NCI-H345 treated with DMSO at 0.1 percent for 48 hours (cell line): Measurements from ENCODE around the gene SIN3A.
"Not testable (repeated sequence)": the region's sequence is repeated elsewhere in the genome, so short reads cannot be mapped to it uniquely, and the experiment has no call there.

Experiments used
- DNase-seq: peaks from one replicate; lab custom pipeline; 2025; ENCODE audit not compliant: unreplicated experiment; lab: John Stamatoyannopoulos, UW

SIN3A gene

GRCh38 chr15:75450307-75451201 is 936 bp downstream of the SIN3A start:
- peak; percentile 90 for DNase-seq

DNA sequence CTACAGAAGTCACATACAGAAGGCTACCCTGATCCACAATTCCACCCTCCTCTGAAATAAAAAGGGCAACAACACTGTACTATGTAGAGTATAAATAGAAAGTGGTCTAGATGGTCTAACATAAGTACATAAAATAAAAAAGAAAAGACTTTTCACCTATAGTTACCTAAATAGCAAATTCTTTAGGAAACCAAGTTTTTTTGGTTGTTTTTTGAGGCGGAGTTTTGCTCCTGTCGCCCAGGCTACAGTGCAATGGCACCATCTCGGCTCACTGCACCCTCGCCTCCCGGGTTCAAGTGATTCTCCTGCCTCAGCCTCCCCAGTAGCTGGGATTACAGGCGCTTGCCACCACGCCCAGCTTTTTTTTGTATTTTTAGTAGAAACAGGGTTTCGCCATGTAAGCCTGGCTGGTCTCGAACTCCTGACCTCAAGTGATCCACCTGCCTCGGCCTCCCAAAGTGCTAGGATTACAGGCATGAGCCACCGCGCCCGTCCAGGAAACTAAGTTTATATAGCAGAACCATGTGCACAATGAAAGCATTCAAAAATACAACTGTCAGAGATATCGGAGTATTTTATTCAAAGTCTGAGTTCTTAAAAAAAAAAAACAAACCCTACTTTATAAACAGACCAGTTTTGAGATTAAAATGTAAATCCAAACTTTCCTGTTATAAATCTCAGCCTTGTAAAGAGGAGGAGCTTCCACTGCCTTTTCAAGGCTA is 1.7 kb downstream of the SIN3A start:
- DNase-seq, result no peak

- DNase-seq, result not testable (repeated sequence)
Observed at GRCh38 chr15:75448171-75448570, 3.3 kb downstream of the SIN3A start.

GRCh38 chr15:75446151-75446550 is 5.3 kb downstream of the SIN3A start:
- DNase-seq, result no peak

DNA sequence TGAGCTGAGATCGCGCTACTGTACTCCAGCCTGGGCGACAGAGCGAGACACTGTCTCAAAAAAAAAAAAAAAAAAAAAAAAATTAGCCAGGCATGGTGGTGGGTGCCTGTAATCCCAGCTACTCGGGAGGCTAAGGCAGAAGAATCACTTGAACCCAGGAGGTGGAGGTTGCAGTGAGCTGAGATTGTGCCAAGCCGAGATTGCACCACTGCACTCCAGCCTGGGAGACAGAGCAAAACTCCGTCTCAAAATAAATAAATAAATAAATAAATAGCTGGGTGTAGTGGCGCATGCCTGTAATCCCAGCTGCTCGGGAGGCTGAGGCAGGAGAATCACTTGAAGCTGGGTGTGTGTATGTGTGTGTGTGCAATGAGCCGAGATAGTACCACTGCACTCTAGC is 6.2 kb downstream of the SIN3A start:
- not testable (repeated sequence) for DNase-seq

DNA sequence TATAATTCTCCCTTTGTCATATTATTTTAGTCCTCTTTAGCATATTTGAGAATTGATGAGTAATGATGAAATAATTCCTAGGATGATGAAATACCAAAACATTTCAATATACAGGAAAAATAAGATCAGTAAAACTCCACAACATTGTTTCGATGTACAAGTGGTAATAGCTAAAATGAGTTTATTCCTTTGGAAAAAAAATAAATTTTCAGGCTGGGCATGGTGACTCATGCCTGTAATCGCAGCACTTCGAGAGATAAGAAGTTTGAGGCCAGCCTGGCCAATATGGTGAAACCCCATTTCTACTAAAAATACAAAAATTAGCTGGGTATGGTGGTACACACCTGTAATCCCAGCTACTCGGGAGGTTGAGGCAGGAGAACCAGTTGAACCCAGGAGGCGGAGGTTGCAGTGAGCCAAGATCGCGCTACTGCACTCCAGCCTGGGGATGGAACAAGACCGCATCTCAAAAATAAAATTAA is 7.5 kb downstream of the SIN3A start:
- not testable (repeated sequence) for DNase-seq

DNA sequence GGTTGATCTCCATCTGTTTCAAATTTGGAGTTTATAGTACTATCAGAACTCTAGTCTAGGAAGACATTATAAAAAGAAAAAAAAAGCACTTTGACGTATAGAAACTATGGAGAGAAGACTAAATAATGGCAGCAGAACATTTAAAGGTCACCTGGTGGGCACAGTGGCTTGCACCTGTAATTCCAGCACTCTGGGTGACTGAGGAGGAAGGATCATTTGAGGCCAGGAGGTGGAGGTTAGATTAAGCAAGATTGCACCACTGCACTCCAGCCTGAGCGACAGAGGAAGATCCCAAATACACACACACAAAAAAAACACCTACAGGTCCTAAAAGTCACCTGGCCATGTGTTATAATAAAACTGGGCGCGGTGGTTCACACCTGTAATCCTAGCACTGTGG is 13.8 kb downstream of the SIN3A start:
- DNase-seq, result no peak

- no peak for DNase-seq
Observed at GRCh38 chr15:75436881-75437280, 14.6 kb downstream of the SIN3A start.

GRCh38 chr15:75431682-75432081 is 19.8 kb downstream of the SIN3A start:
- no peak for DNase-seq

DNA sequence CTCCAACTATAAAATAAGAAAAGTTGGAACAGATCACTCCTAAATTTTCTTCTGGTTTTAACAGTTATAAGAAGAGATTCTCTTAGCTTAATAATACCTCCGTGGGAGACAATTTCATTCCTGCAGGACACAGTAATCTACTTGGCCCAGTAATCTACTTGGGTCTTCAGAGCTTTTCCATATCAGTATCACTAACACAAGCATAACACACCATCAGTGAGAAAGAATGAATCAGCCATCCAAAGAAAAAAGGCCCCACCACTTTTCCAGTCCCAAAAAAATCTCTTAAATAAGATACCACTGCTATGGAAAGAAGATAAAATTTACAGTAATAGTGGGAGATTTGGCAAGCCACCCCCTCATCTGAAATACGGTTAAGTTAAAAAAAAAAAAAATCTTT is 20.2 kb downstream of the SIN3A start:
- DNase-seq, result no peak

- no peak for DNase-seq
Observed at GRCh38 chr15:75430259-75430658, 21.2 kb downstream of the SIN3A start.

- DNase-seq, result no peak
Observed at GRCh38 chr15:75428152-75428551, 23.3 kb downstream of the SIN3A start.

DNA sequence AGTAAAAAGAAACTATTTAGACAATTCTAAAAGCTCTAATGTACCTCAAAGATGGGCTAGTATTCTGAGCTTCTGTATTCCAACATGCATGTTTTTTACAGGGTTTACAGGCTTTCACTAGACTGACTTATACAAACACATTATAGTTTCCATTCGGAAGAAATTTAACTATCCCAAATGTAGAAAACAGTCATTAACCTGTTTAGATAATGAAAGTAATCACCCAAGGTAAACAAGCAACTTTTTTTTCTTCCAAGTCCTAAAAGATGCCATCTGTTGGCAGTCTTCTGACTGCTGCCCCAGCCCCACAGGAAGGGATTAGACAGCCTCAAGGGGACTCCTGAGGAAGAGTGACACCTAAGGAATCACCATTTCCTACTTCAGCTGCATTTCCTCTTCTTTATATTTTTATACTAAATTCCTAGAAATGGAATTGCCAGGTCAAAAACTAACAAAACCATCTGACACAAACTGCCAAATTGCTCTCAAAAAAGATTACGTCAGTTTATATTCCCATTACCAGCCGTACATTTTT is 25.5 kb downstream of the SIN3A start:
- no peak for DNase-seq

GRCh38 chr15:75422554-75422953 is 28.9 kb downstream of the SIN3A start:
- no peak for DNase-seq

- DNase-seq, result no peak
Observed at GRCh38 chr15:75420698-75421097, 30.8 kb downstream of the SIN3A start.

DNA sequence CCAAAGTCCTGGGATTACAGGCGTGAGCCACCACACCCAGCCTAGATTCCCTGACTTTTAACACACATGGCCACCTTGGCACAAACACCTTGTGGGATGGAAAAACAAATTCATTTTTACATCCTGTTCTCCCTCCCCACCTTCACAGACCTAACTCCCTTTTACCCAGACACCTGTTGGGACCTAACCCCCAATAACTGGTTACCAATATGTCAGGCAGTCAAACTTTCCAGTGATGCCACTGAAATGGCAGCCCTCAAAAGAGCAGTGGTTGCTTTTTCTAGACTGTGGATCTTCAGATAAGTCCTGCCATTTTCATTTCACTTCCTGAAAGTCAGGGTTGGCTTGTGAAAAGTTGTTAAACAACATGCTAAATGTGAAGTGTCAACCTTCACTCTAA is 34.9 kb downstream of the SIN3A start:
- DNase-seq, result no peak

DNA sequence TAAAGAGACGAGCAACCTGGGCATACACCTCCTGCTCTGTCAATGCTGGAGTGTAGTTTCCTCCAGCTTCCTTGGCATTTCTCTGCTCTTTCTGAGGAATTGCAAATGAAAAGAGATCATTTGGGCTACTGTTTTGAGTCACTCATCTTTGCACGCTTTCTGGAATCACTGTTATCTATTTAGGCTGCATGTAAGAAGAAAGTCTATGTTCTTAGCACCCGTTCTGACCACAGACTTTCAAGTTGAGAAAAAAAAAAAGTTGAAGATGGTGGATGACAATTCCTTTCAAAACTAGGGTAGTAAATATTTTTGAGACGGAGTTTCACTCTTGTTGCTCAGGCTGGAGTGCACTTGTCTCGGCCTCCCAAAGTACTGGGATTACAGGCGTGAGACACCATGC is 41.3 kb downstream of the SIN3A start:
- DNase-seq, result no peak

DNA sequence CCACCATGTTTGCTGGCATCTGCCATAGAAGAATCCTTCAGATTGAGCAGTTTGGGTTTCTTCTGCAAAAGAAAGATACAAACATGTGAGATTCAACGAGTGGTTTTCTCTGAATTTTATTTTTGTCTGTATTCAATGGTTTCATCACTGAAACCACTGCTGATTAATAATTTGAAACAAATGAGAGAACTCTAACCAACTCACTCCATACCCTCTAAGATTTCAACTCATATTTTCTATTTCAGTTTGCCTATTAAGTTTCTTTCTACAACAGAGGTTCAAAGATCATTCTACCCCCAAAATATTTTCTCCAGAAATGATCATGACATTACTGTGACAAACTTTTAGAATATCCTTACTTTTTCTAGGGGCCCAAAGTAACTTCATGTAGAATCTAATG is 44.4 kb downstream of the SIN3A start:
- DNase-seq, result no peak

GRCh38 chr15:75403892-75404291 is 47.6 kb downstream of the SIN3A start:
- DNase-seq, result no peak

- no peak for DNase-seq
Observed at GRCh38 chr15:75397494-75397893, 54.0 kb downstream of the SIN3A start.

DNA sequence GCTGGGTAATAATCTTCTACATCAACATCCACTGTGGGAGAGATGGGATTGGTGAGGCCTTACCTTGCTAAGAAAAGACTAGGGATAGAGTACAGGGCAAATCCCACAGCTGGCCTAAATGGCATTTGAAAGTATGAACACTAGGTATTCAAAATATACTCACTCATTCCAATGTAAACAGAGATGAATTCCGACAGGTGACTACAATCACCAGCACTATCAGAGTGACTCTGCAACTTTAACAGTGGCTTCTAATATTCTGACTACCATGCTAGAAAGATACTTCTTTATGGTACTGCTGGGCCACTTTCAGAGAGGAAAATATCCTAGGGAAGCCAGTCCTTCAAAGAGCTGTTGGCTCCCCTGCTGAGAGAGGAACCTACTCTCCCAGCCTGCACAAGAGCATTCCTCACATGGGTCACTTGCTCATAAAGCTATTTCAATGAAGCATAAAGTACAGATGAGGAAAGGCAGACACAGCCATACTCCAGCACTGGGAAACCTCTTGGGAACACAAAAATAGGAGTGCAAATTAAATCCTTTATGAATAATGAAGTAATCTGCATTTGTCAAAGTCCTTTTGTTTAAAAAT is 61.6 kb downstream of the SIN3A start:
- DNase-seq, result peak; percentile 48
